Measurements from ENCODE around the gene ITIH1.
"Not testable (repeated sequence)": the region's sequence is repeated elsewhere in the genome, so short reads cannot be mapped to it uniquely, and the experiment has no call there.

The ITIH1 gene

DNA sequence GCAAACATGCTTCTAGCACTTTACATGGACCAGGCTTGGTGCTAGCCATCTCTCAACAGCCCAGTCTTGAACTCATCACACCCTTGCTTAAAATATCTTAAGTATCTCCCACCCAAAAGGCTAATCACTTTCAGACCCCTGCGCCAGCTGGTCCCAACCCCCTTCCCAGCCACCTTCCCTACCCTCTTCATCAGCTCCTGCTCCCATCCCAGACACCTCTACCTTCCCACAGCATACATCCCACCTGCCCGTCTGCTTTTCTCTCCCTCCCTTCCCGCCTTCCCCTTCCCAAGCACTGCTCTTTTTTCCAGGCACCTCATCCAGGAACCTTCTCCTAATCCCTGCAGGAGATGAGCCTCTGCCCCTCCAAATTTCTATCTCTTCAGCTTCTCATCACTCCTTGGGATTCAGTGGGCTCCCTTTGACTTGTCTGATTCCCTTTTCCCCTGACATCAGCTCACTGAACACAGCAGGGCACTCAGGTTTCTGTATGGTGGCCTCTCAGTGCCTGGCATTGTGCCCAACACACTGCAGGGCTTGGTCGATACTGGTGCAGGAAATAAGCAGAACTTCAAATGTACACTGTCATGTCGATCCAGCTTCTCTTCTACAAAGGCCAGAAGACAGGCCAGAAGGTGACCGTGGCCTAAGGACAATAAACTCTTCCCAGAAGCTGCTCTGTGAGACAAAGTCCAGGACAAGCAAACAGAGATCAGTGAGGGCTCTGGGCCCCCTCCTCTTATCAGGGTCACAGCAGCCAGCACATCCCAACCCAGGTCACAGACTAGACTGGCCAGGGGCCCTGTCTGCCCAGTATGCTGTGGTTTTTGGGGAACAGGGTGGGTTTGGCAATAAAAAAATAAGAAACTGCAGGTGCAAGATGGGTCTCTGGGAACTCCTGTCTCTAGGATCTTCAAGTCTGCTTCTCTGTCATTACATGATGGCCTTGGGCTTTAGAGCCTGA, 2.2 kb upstream of the ITIH1 start:
- no peak for DNase-seq (ENCODE audit: low read depth)

- no peak for DNase-seq (ENCODE audit: low read depth)
Observed at GRCh38 chr3:52775877-52776276, 1.5 kb upstream of the ITIH1 start.

- not testable (repeated sequence) for DNase-seq (ENCODE audit: low read depth)
Observed at GRCh38 chr3:52776486-52776885, 913 bp upstream of the ITIH1 start.

GRCh38 chr3:52777959-52778805, 783 bp downstream of the ITIH1 start:
- no peak for DNase-seq (ENCODE audit: low read depth)

GRCh38 chr3:52779011-52779836, 1.8 kb downstream of the ITIH1 start:
- no peak for DNase-seq (ENCODE audit: low read depth)

DNA sequence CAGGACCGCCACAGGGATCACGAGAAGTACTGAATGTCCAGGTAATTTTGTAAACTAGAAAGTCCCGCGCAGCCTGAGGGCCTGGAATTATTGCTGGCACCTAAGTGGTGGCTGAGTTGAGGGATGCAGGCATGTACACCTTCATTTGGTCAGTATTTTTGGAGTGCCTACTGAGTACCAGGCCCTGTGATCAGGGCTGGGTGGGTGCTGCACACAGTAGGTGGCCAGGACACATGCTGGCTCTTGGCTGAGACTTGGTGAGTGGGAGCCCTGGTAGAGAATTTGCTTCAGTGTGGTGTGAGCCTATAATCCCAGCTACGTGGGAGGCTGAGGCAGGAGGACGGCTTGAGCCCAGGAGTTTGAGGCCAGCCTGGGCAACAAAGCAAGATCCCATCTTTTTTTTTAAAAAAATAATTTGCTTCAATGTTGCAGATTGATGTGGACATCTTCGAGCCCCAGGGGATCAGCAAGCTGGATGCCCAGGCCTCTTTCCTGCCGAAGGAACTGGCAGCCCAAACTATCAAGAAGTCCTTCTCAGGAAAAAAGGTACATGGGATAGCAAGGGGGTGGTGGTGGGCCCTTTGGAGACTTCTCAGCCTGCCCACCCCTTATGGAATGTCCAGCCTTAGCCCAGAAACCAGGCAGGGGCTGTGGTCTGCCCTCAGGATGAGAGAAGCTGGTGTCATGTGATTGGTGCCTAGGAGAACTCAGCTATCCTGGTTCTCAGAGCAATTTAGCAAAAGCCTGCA, 2.6 kb downstream of the ITIH1 start:
- no peak for DNase-seq (ENCODE audit: low read depth)

GRCh38 chr3:52781741-52782140, 4.3 kb downstream of the ITIH1 start:
- DNase-seq (ENCODE audit: low read depth): no peak

- no peak for DNase-seq (ENCODE audit: low read depth)
Observed at GRCh38 chr3:52782412-52783210, 5.2 kb downstream of the ITIH1 start.

- DNase-seq (ENCODE audit: low read depth): no peak
Observed at GRCh38 chr3:52783211-52783555, 5.8 kb downstream of the ITIH1 start.

DNA sequence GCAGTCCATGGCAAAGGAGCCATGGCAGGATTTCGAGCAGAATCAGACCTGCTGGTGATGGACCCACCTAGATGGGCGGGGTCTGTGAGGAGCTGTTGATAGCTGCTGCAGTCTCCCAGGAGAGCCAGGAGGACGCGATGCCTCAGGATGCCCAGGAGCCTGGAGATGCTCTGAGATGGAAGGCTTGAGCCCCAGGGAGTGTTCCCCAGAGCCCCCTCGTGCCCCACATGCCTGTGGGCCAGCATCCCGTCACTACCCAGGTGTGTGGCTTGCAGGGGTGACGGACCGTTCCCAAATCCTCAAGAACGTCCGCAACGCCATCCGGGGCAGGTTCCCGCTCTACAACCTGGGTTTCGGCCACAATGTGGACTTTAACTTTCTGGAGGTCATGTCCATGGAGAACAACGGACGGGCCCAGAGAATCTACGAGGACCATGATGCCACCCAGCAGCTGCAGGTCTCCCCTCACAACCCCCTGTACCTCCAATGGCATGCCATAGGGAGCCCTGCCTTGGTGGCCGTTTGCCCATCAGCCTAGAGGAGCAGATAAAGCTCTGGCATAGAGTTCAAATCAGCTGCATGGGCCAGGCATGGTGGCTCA, 6.7 kb downstream of the ITIH1 start:
- DNase-seq (ENCODE audit: low read depth): no peak

GRCh38 chr3:52784931-52785590, 7.7 kb downstream of the ITIH1 start:
- DNase-seq (ENCODE audit: low read depth): no peak

DNA sequence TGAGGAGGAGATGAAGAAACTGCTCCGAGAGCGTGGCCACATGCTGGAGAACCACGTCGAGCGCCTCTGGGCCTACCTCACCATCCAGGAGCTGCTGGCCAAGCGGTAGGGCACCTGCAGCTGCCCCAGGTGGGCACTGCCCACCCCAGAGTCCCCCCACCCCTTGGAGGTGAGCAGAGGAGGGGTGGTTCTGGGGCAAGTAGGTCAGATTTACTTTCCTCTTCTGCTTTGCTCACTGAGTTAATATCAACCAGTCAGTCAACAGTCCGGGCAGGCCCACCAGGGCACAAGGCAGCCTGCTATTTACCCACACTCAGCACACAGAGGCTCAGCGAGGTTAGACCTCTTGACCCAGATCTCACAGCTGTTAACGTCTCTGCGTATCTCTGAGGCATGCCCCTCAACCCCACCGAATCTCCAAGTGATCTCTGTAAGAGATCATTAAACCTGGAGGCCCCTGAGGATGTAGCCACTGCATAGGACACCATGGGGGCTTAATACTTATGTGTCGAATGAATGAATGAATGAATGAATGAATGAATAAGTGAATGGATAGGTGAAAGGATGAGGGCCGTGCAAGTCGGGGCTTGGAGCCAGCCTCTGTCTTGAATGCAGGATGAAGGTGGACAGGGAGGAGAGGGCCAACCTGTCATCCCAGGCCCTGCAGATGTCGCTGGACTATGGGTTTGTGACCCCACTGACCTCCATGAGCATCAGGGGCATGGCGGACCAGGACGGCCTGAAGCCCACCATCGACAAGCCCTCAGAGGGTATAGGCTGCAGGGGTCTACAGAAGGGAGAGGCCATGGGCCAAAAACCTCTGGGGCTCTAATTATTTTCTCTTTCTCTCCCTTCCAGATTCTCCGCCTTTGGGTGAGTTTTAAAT, 9.2 kb downstream of the ITIH1 start:
- DNase-seq (ENCODE audit: low read depth): no peak

GRCh38 chr3:52787246-52787645, 9.8 kb downstream of the ITIH1 start:
- no peak for DNase-seq (ENCODE audit: low read depth)

DNA sequence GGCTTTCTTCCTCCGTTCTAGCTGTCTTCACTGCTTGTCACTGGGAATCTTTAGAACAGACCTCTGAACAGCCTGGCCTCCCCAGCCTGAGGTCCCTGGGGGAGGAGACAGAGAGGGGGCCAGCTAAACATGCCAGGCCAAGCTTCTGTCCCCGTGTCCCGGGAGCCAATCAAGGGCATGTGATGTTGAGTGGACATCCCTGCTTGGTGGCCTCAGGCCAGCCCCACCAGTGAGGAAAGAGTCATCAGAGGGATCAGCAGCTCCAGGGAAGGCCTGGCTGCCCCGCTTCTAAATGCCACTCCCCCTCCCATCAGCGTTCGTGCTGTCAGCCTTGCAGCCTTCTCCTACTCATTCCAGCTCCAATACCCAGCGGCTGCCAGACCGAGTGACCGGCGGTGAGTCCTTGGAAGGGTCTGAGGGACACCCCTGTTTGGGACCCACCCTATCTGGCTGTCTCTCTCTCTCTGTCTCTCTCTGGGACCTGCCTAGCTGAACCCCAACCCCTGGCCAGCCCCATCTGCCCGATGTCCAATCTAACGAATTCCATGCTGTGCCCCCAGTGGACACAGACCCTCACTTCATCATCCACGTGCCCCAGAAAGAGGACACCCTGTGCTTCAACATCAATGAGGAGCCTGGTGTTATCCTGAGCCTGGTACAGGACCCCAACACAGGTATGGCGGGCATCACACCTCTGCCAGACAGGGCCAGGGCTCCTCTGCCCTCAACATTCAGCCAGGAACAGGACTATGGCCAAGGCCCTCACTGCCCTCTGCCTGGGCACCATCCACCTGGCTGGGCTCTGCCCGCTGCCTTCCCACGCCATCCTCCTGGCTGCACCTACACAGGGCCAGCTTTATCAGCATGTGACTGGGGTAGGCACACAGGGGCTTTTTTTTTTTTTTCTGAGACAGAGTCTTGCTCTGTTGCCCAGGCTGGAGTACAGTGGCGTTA, 10.6 kb downstream of the ITIH1 start:
- DNase-seq (ENCODE audit: low read depth): no peak

- no peak for DNase-seq (ENCODE audit: low read depth)
Observed at GRCh38 chr3:52788890-52789745, 11.7 kb downstream of the ITIH1 start.

- DNase-seq (ENCODE audit: low read depth): no peak
Observed at GRCh38 chr3:52789746-52790040, 12.3 kb downstream of the ITIH1 start.

DNA sequence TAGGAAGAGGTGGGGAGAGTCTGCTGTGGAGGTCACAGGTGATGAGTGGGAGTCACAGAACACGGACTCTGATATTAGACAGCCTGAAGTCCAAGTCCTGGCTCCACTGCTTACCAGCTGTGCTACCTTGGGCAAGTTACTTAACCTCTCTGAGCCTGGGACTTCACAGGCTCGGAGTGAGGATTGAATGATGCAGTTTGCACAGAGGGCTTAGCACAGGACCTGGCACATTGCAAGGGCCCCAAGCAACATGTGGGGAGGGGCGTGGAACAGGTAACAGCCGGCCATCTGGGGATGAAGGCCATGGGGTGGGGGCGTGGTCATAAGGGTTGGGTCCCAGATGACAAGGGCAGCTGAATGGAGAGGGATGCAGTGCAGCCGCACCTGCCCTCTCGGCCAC, 12.9 kb downstream of the ITIH1 start:
- DNase-seq (ENCODE audit: low read depth): no peak

All from activated gamma-delta T cell treated with anti-CD3 and anti-CD28 coated beads, Interleukin-2, amount 50 U/mL, for 16 hours (primary cell).